Activated CD4-positive, CD25-positive, alpha-beta regulatory T cell (primary cell): ENCODE results near the gene BPIFB6.
"Not testable (repeated sequence)": the region's sequence is repeated elsewhere in the genome, so short reads cannot be mapped to it uniquely, and the experiment has no call there.

Experiments used
- DNase-seq, 4 experiments: peaks; one replicate each; lab custom pipeline; 2025; lab: John Stamatoyannopoulos, UW

Gene BPIFB6

GRCh38 chr20:33030569-33030968, 879 bp upstream of the BPIFB6 start:
- no peak for DNase-seq

GRCh38 chr20:33032555-33032954, 1.1 kb downstream of the BPIFB6 start:
- DNase-seq, result no peak

GRCh38 chr20:33033381-33033780, 1.9 kb downstream of the BPIFB6 start:
- DNase-seq, result no peak

GRCh38 chr20:33034115-33034514, 2.7 kb downstream of the BPIFB6 start:
- DNase-seq, result no peak

GRCh38 chr20:33034901-33035492, 3.5 kb downstream of the BPIFB6 start:
- no peak for DNase-seq

GRCh38 chr20:33037456-33037855, 6.0 kb downstream of the BPIFB6 start:
- DNase-seq, result no peak

GRCh38 chr20:33038243-33038642, 6.8 kb downstream of the BPIFB6 start:
- no peak for DNase-seq

GRCh38 chr20:33042430-33042829, 11.0 kb downstream of the BPIFB6 start:
- DNase-seq, result no peak

GRCh38 chr20:33042983-33043730, 11.7 kb downstream of the BPIFB6 start:
- no peak for DNase-seq

- DNase-seq, result no peak
Observed at GRCh38 chr20:33043731-33044181, 12.3 kb downstream of the BPIFB6 start.

GRCh38 chr20:33045129-33045721, 13.8 kb downstream of the BPIFB6 start:
- DNase-seq, result not testable (repeated sequence)

- no peak for DNase-seq
Observed at GRCh38 chr20:33046412-33046811, 15.0 kb downstream of the BPIFB6 start.

GRCh38 chr20:33051333-33051732, 19.9 kb downstream of the BPIFB6 start:
- DNase-seq, result no peak

- DNase-seq, result no peak
Observed at GRCh38 chr20:33053291-33054106, 22.1 kb downstream of the BPIFB6 start, which contains the start of gene BPIFB3. TSS of gene BPIFB3 (plus strand) at chr20:33053903. CDS start at chr20:33055436, 1,533 bp downstream.

GRCh38 chr20:33054381-33054780, 22.9 kb downstream of the BPIFB6 start:
- DNase-seq, result no peak

- no peak for DNase-seq
Observed at GRCh38 chr20:33054791-33055190, 23.3 kb downstream of the BPIFB6 start.

- no peak for DNase-seq
Observed at GRCh38 chr20:33059136-33059535, 27.7 kb downstream of the BPIFB6 start.

GRCh38 chr20:33059741-33060390, 28.4 kb downstream of the BPIFB6 start:
- DNase-seq, result no peak

- no peak for DNase-seq
Observed at GRCh38 chr20:33061658-33062028, 30.2 kb downstream of the BPIFB6 start.

GRCh38 chr20:33062105-33062824, 30.8 kb downstream of the BPIFB6 start:
- DNase-seq, result no peak

- no peak for DNase-seq
Observed at GRCh38 chr20:33062825-33063149, 31.3 kb downstream of the BPIFB6 start.
